Ishikawa (cell line): ENCODE data around the gene CTNNBL1.
A peak's percentile ranks its signal among the peaks of the same experiment; 100 is the strongest.

Experiments used
- CEBPB ChIP-seq: IDR thresholded peaks from 2 replicates; pipeline ENCODE4 v1.6.1; 2012
- CREB1 ChIP-seq: IDR thresholded peaks from 2 replicates; pipeline ENCODE4 v1.6.1; 2012; ENCODE audit warnings: low read depth
- EGR1 ChIP-seq: IDR thresholded peaks from 2 replicates; pipeline ENCODE4 v1.6.1; 2012
- EP300 ChIP-seq: IDR thresholded peaks from 2 replicates; pipeline ENCODE4 v1.6.1; 2012; ENCODE audit warnings: borderline replicate concordance
- FOXM1 ChIP-seq: IDR thresholded peaks from 2 replicates; pipeline ENCODE4 v1.6.1; 2012; ENCODE audit warnings: low read depth, borderline replicate concordance
- MAX ChIP-seq: IDR thresholded peaks from 2 replicates; pipeline ENCODE4 v1.6.1; 2012
- NFIC ChIP-seq: IDR thresholded peaks from 2 replicates; pipeline ENCODE4 v1.6.1; 2012
- RAD21 ChIP-seq: IDR thresholded peaks from 2 replicates; pipeline ENCODE4 v1.6.1; 2012; ENCODE audit warnings: low read depth
- REST ChIP-seq: IDR thresholded peaks from 2 replicates; pipeline ENCODE4 v1.6.1; 2012; ENCODE audit warnings: low read depth, mild to moderate bottlenecking
- TAF1 ChIP-seq: IDR thresholded peaks from 2 replicates; pipeline ENCODE4 v1.6.1; 2012; ENCODE audit warnings: low read depth, mild to moderate bottlenecking
- TCF12 ChIP-seq: IDR thresholded peaks from 2 replicates; pipeline ENCODE4 v1.6.1; 2012; ENCODE audit warnings: low read depth
- TEAD4 ChIP-seq: IDR thresholded peaks from 2 replicates; pipeline ENCODE4 v1.6.1; 2012
- USF1 ChIP-seq: IDR thresholded peaks from 2 replicates; pipeline ENCODE4 v1.6.1; 2012
- YY1 ChIP-seq: IDR thresholded peaks from 2 replicates; pipeline ENCODE4 v1.6.1; 2012; ENCODE audit warnings: low read depth
- ZBTB7A ChIP-seq: IDR thresholded peaks from 2 replicates; pipeline ENCODE4 v1.6.1; 2012; ENCODE audit warnings: low read depth

CTNNBL1 gene

GRCh38 chr20:37896932-37897548 is 203.2 kb downstream of the CTNNBL1 start:
- TF ChIP-seq TCF12 (peak; percentile 73), MAX (0 out of 2 replicates have a peak, but pooled peaks have one; percentile 31), CEBPB (no peak), YY1 (no peak), TAF1 (no peak), EGR1 (no peak), FOXM1 (no peak; the same call in 1 of the 2 replicates), ZBTB7A (no peak), RAD21 (peak; percentile 27; the same call in 1 of the 2 replicates), REST (no peak), USF1 (no peak), CREB1 (no peak), TEAD4 (0 out of 2 replicates have a peak, but pooled peaks have one; percentile 11), NFIC (peak; percentile 92), EP300 (peak; percentile 50; the same call in 1 of the 2 replicates)

- TF ChIP-seq CREB1 (no peak), NFIC (no peak), TAF1 (no peak), EP300 (peak; percentile 41; the same call in 1 of the 2 replicates), USF1 (no peak), RAD21 (no peak), FOXM1 (no peak)
These were observed 204.6 kb downstream of the CTNNBL1 start for GRCh38 chr20:37898233-37899104.

GRCh38 chr20:37899105-37900045 is 205.5 kb downstream of the CTNNBL1 start:
- no peak for TF ChIP-seq FOXM1
- no peak for TF ChIP-seq REST
- no peak for TF ChIP-seq TAF1
- no peak for TF ChIP-seq ZBTB7A
- TF ChIP-seq MAX, result no peak
- TF ChIP-seq YY1, result no peak
- TF ChIP-seq RAD21, result no peak
- no peak for TF ChIP-seq TCF12
- no peak for TF ChIP-seq TEAD4
- TF ChIP-seq CREB1, result no peak
- no peak for TF ChIP-seq EP300
- no peak for TF ChIP-seq NFIC
- TF ChIP-seq CEBPB, result no peak
- no peak for TF ChIP-seq EGR1
- no peak for TF ChIP-seq USF1

- TF ChIP-seq RAD21 (no peak), NFIC (no peak), USF1 (no peak), TCF12 (no peak), TEAD4 (no peak), FOXM1 (no peak), ZBTB7A (peak; percentile 54; the same call in 1 of the 2 replicates), YY1 (no peak), CREB1 (no peak), CEBPB (no peak), REST (peak; percentile 84), EP300 (no peak), MAX (peak; percentile 89), TAF1 (no peak), EGR1 (peak; percentile 28; the same call in 1 of the 2 replicates)
These were observed 207.4 kb downstream of the CTNNBL1 start for GRCh38 chr20:37901240-37901639.
